ENCODE data around the gene MYO1E.
"Not testable (repeated sequence)": the region's sequence is repeated elsewhere in the genome, so short reads cannot be mapped to it uniquely, and the experiment has no call there.

MYO1E gene

GRCh38 chr15:59291213-59291549, 81.5 kb downstream of the MYO1E start:
- DNase-seq (ENCODE audit: low read depth): no peak

GRCh38 chr15:59290295-59291212, 82.1 kb downstream of the MYO1E start:
- no peak for DNase-seq (ENCODE audit: low read depth)

DNA sequence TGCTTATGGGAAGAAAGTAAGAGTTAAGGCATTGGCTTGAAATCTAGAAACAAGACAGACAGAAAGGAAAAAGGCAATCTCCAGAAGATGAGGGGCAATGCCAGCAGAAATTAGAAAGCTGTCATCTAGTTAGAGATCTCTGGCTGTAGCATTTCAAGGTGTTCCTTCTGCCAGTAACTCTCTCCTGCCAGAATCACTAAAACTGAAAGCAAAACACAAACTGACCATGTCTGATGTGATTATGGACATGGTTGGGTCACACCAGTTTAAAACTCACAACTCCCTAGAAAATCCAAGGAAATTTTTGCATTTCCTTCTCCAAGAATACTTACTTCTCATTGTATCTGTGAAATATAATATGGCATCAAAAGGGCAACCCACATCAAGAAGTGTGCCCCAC, 83.1 kb downstream of the MYO1E start:
- DNase-seq (ENCODE audit: low read depth): no peak

GRCh38 chr15:59283717-59284391, 88.8 kb downstream of the MYO1E start:
- no peak for DNase-seq (ENCODE audit: low read depth)

DNA sequence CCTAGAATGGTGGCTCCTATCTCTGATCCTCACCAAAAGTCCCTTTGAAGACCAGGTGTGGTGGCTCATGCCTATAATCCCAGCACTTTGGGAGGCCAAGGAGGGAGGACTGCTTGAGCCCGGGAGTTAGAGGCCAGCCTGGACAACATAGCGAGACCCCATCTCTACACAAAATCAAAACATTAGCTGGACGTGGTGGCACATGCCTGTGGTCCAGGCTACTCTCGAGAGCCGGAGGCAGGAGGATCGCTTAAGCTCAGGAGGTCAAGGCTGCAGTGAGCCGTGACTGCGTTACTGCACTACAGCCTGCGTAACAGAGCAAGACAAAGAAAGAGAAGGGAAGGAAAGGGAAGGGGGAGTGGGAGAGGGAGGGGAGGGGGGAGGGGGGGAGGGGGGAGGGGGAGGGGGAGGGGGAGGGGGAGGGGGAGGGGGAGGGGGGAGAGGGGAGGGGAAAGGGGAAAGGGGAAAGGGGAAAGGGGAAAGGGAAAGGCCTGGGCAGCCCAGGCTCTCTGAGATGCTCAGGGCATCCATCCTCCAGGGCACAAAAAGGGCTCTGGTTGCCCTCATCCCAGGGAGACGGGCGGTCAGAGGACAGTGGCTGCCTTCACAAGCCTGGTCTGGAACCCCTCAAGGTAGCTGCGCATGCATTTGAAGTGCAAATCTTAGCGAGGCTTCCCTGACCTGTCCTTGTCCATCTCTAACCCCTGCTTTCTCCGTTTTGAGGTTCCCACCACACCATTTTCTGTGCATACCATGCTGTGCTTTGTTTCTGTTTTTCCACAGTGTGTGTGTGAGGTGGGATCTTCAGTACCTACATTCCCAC, 89.9 kb downstream of the MYO1E start:
- no peak for DNase-seq (ENCODE audit: low read depth)

DNA sequence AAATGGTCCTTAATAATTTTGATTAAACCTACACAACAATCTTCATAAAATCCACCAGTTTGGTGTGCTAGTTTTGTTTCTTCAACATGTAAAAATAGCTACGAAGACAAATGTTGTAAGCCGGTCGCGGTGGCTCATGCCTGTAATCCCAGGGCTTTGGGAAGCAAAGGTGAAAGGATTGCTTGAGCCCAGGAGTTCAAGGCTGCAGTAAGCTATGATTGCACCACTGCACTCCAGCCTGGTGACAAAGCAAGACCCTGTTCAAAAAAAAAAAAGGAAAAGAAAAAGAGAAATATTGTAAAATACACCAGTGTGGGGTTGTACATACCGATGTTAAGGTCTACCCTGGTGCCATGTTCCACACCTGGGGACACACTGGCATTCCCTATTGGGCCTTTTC, 91.0 kb downstream of the MYO1E start:
- no peak for DNase-seq (ENCODE audit: low read depth)

DNA sequence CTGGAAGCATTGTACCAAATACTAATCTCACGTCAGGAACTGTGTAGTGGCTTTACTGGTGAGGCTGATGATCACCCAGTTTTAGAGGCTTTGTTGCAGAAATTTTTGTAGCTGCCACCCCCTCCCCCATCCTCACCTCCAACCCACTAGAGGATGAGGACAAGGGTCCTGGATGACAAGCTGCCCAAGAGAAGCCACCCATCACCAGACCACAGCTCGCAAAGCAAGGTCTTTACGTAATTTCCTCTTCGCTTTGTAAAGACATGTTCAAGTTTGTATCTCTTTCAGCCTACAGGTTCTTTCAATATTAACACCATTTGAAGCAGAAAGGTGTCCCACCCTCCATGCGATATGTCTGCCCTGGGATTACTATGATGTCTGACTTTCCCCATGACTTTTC, 91.8 kb downstream of the MYO1E start:
- no peak for DNase-seq (ENCODE audit: low read depth)

DNA sequence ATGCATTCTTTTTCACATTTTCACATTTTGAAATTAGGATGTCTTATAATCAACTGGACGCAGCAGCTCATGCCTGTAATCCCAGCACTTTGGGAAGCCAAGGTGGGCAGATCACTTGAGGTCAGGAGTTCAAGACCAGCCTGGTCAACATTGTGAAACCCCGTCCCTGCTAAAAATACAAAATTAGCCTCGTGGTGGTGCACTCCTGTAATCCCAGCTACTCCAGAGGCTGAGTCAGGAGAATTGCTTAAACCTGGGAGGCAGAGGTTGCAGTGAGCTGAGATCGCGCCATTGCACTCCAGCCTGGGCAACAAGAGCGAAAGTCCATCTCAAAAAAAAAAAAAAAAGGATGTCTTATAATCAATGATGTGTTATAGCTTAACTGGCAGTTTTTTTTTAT, 92.4 kb downstream of the MYO1E start:
- not testable (repeated sequence) for DNase-seq (ENCODE audit: low read depth)

DNA sequence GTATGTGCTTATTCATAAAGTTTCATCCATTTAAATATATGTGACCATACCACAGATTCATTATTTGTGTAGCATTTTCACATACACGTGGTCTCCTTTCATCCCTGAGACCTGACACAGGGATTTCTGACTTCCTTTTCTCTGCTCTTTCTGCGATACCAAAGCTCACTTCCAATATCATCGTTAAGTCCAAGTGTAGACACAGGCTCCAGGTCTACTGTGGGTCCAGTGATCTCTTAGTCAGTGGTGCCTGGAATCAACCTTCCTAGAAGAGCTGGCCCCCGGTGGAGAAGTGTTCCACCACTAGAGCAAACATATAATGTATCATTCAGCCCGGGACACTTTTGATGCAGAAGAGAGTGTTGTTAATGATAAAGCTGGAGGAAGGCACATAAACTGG, 93.6 kb downstream of the MYO1E start:
- DNase-seq (ENCODE audit: low read depth): no peak

- DNase-seq (ENCODE audit: low read depth): no peak
Observed at GRCh38 chr15:59278120-59278519, 94.6 kb downstream of the MYO1E start.

GRCh38 chr15:59276225-59277178, 96.2 kb downstream of the MYO1E start:
- no peak for DNase-seq (ENCODE audit: low read depth)

GRCh38 chr15:59274126-59274970, 98.3 kb downstream of the MYO1E start:
- DNase-seq (ENCODE audit: low read depth): no peak

DNA sequence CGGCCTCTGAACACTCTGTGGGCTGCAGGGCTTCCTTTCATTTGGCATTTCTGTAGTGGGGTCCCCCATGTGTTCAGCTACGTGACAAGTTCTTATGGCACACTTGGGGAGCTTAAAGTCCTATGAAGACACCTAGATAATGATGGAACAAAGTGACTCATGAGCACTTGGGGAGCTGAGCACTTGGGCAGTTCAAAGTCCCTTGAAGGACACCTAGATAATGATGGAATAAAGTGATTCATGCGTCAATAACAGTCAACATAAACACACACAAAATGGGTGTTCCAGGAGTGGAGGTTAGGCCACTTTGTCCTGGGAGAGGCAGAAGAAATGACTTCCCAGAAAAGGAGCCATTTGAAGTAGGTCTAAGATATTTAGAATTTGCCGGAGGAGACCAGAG, 99.4 kb downstream of the MYO1E start:
- DNase-seq (ENCODE audit: low read depth): no peak

- no peak for DNase-seq (ENCODE audit: low read depth)
Observed at GRCh38 chr15:59271595-59272201, 101.0 kb downstream of the MYO1E start.

- DNase-seq (ENCODE audit: low read depth): no peak
Observed at GRCh38 chr15:59268852-59269407, 103.7 kb downstream of the MYO1E start.

- no peak for DNase-seq (ENCODE audit: low read depth)
Observed at GRCh38 chr15:59268168-59268851, 104.4 kb downstream of the MYO1E start.

GRCh38 chr15:59266028-59266427, 106.6 kb downstream of the MYO1E start:
- no peak for DNase-seq (ENCODE audit: low read depth)

DNA sequence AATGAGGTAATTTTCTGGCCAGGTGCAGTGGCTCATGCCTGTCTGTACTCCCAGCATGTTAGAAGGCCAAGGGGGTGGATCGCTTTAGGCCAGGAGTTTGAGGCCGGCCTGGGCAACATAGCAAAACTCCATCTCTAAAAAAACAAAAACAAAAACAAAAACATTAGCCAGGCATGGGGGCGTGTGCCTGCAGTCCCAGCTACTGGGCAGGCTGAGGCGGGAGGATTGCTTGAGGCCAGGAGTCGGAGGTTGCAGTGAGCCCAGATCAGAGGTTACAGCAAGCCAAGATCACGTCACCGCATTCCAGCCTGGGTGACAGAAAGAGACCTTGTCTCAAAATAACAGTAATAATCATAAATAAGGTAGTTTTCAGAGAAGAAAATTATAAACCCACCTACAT, 110.4 kb downstream of the MYO1E start:
- DNase-seq (ENCODE audit: low read depth): no peak

GRCh38 chr15:59260090-59260489, 112.6 kb downstream of the MYO1E start:
- no peak for DNase-seq (ENCODE audit: low read depth)
